Measurements from ENCODE around the gene KCNH1. TPM values are rescaled to one million over a fixed set of nuclear protein-coding genes. Genes with fewer than 3 reads are reported as not detected.

Gene KCNH1
- total and polyA plus RNA-seq, 5 experiments from 2014 or later: not detected

GRCh38 chr1:210905944-210906453 lies 227.9 kb downstream of the KCNH1 start:
- ATAC-seq (no peak), DNase-seq (no peak)
- no peaks in the 10 kb centered on the region for H3K9me3 Mint-ChIP-seq
- H3K36me3 Mint-ChIP-seq: no peaks in the 10 kb centered on the region
- H3K27ac Mint-ChIP-seq: no peak overlapping the region
- H3K4me3 Mint-ChIP-seq: no peak overlapping the region
- H3K4me1 Mint-ChIP-seq: no peaks in the 10 kb centered on the region
- POLR2A ChIA-PET: no interaction called here
- peaks cover 15 to 64% (median 29%) of the 10 kb centered on the region in 5 donors for H3K27me3 Mint-ChIP-seq

DNA sequence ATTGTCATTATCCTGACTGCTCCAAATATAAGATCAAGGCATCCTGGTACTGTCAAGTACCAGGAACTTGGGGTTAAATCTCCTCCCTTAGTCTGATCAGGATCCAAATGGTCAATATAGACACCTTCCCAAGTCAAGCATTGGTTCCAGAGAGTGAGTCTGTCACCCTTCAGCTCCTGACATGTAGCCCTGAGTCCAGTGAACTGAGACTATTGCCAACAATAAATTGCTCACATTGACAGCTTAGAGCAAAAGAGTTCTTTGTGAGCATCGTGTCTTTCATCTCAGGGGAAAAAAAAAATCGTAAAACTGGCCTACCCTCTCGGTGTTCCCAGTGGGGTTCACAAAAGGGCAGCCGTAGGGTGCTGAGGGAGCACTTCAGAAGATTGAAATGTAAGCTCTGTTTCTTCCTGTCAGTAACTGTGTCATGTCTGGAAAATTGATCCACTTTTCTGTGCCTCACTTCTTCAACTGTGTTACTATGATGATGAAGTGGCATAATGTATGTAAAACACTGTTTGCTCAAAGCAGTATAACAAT lies 228.5 kb downstream of the KCNH1 start:
- Mint-ChIP-seq H3K36me3 (no peaks in the 10 kb centered on the region), H3K27me3 (peaks cover 16 to 65% (median 29%) of the 10 kb centered on the region in 5 donors), H3K4me1 (no peaks in the 10 kb centered on the region), H3K9me3 (no peaks in the 10 kb centered on the region), H3K4me3 (no peak overlapping the region), H3K27ac (no peak overlapping the region)
- POLR2A ChIA-PET: no interaction called here
- ATAC-seq (no peak), DNase-seq (no peak)

DNA sequence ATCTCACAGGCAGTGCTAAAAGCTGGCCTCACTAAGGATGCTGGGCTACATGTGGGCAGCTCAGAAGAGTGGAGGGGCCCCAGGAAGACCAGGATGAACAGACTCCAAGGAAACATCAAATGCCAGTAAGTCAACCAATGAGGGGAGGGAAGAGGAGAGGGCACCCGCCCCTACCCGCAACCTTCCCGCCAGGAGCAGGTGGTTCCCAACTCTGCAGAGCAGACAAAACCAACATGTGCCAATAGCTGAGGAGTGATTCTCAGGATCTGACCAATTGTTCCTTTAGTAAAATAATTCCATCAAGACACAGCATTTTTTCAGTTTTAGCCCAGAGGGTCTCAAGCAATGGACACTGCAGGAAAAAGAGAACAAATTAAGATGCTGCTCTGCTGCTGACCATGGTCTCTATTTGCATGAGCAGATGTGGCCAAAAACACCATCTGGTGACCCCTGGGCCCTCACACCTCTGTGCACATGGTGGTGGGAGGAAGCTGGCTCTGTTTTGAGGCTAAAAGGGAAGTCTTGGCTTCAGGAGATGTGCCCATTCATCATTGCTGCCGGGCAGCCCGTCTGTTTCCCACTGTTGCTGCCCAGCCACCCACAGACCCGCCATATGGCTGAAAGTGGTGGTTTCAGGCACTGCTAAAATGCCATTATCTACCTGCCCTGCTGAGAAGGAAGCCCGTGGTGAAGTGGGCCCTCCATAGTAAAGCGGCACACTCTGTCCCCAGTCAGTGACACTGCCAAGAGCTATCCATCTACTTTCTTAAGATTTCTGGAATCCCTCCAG lies 231.8 kb downstream of the KCNH1 start:
- H3K4me1 Mint-ChIP-seq: no peaks in the 10 kb centered on the region
- POLR2A ChIA-PET: no interaction called here
- peaks cover 0 to 6% (median 0%) of the 10 kb centered on the region in 9 donors for H3K9me3 Mint-ChIP-seq
- no peak for ATAC-seq
- no peaks in the 10 kb centered on the region for H3K36me3 Mint-ChIP-seq
- H3K27me3 Mint-ChIP-seq: peaks cover 14 to 74% (median 17%) of the 10 kb centered on the region in 5 donors
- no peak for DNase-seq
- no peak overlapping the region for H3K4me3 Mint-ChIP-seq
- no peak overlapping the region for H3K27ac Mint-ChIP-seq

DNA sequence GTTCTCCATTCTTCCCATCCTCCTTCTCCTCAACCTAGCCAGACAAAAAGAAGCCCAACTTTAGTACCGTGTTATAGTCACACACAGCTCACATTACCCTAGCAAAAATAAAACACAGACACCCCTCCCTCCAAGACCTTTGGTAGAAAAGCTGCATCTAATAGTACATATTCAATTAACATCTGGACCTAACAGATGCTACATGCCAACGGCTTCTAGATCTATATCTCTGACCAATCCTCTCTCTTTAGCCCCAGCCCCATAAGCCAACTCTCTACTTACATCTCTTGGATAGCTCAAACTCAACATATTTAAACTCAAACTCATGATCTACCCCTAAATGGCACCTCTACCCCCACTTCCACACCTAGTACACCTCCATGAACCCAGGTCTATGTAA lies 233.1 kb downstream of the KCNH1 start:
- H3K4me3 Mint-ChIP-seq: no peak overlapping the region
- ATAC-seq (no peak), DNase-seq (no peak)
- H3K9me3 Mint-ChIP-seq: peaks cover 0 to 7% (median 0%) of the 10 kb centered on the region in 9 donors
- H3K4me1 Mint-ChIP-seq: no peaks in the 10 kb centered on the region
- peaks cover 8 to 74% (median 15%) of the 10 kb centered on the region in 5 donors for H3K27me3 Mint-ChIP-seq
- POLR2A ChIA-PET: no interaction called here
- peaks cover 0 to 4% (median 0%) of the 10 kb centered on the region in 3 donors for H3K36me3 Mint-ChIP-seq
- H3K27ac Mint-ChIP-seq: no peak overlapping the region

- H3K4me3 Mint-ChIP-seq: no peak overlapping the region
- H3K4me1 Mint-ChIP-seq: no peaks in the 10 kb centered on the region
- DNase-seq (no peak), ATAC-seq (no peak)
- H3K9me3 Mint-ChIP-seq: peaks cover 0 to 8% (median 3%) of the 10 kb centered on the region in 9 donors
- H3K36me3 Mint-ChIP-seq: peaks cover 0 to 10% (median 0%) of the 10 kb centered on the region in 3 donors
- peaks cover 8 to 70% (median 14%) of the 10 kb centered on the region in 5 donors for H3K27me3 Mint-ChIP-seq
- POLR2A ChIA-PET: no interaction called here
- H3K27ac Mint-ChIP-seq: no peak overlapping the region
Observed at GRCh38 chr1:210900079-210900478, 233.9 kb downstream of the KCNH1 start.

DNA sequence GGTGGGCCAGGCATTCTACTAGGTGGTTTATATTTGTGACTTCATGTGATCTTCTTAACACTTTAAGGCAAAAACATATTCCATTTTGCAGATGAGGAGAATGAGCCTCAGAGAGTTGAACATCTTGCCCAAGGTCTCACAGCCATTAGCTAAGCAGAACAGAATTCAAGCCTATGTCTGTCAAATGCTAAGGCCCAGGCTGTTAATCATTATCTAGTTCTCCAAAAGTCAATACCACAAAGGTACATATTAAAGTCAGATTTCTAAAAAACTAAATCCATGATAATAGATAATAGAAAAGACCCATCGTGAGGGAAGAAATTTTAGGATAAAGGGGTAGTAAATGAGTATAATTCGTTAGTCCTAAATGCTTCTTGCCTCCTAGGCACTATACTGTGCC lies 234.3 kb downstream of the KCNH1 start:
- Mint-ChIP-seq H3K4me1 (no peaks in the 10 kb centered on the region), H3K9me3 (peaks cover 0 to 12% (median 3%) of the 10 kb centered on the region in 9 donors), H3K27ac (no peak overlapping the region), H3K27me3 (peaks cover 7 to 66% (median 12%) of the 10 kb centered on the region in 5 donors), H3K36me3 (peaks cover 0 to 10% (median 0%) of the 10 kb centered on the region in 3 donors), H3K4me3 (no peak overlapping the region)
- POLR2A ChIA-PET: no interaction called here
- ATAC-seq: no peak
- DNase-seq: no peak

GRCh38 chr1:210898473-210898872 lies 235.5 kb downstream of the KCNH1 start:
- Mint-ChIP-seq H3K4me1 (no peaks in the 10 kb centered on the region), H3K9me3 (peaks cover 0 to 24% (median 10%) of the 10 kb centered on the region in 9 donors), H3K27me3 (peaks cover 4 to 63% (median 9%) of the 10 kb centered on the region in 5 donors), H3K4me3 (no peak overlapping the region), H3K36me3 (peaks cover 0 to 17% (median 2%) of the 10 kb centered on the region in 3 donors), H3K27ac (no peak overlapping the region)
- POLR2A ChIA-PET: no interaction called here
- DNase-seq (no peak), ATAC-seq (no peak)

DNA sequence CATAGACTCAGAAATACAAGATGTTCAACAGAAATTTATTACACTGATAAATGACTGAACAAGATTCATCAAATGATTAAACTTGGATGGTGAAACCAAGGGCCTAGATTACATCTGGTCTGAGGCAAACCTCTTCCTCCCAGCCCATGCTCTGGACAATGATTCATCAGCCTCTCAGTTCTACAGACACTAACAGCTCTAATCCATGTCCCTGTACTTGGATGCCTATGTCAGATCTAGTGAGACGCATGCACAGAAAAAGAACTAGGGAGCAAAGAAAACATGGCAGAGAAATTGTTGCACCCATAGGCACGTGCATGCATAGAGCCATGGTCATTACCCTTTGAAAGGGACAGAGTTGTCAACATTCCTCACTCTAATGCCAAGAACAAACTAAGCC lies 250.1 kb downstream of the KCNH1 start:
- H3K4me1 Mint-ChIP-seq: no peaks in the 10 kb centered on the region

GRCh38 chr1:210882414-210883221 lies 251.3 kb downstream of the KCNH1 start:
- Mint-ChIP-seq H3K27ac (no peak overlapping the region), H3K4me1 (no peaks in the 10 kb centered on the region), H3K4me3 (no peak overlapping the region), H3K27me3 (peaks cover 9 to 29% (median 15%) of the 10 kb centered on the region in 5 donors), H3K36me3 (peaks cover 0 to 2% (median 0%) of the 10 kb centered on the region in 3 donors), H3K9me3 (peaks cover 0 to 12% (median 1%) of the 10 kb centered on the region in 9 donors)
- DNase-seq (no peak), ATAC-seq (no peak)
- POLR2A ChIA-PET: no interaction called here

More for the DNA sequence above, 250.1 kb downstream of the KCNH1 start:
- ATAC-seq (no peak), DNase-seq (no peak)
- no peak overlapping the region for H3K4me3 Mint-ChIP-seq
- H3K27me3 Mint-ChIP-seq: peaks cover 12 to 20% (median 17%) of the 10 kb centered on the region in 5 donors
- POLR2A ChIA-PET: no interaction called here
- peaks cover 0 to 12% (median 0%) of the 10 kb centered on the region in 9 donors for H3K9me3 Mint-ChIP-seq
- no peak overlapping the region for H3K27ac Mint-ChIP-seq
- no peaks in the 10 kb centered on the region for H3K36me3 Mint-ChIP-seq

DNA sequence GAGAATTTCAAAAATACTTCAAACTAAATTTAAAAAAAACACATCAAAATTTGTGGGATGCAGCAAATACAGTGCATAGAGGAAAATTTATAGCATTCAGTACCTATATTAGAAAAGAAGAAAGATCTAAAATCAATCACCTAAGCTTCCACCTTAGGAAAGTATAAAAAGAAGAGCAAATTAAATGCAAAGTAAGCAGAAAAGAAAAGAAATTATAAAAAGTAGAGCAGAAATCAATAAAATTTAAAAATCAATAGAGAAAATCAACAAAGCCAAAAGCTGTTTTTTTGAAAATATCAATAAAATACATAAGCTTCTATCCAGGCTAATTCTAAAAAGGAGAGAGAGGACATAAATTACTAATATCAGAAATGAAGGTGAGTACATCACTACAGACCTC lies 255.4 kb downstream of the KCNH1 start:
- POLR2A ChIA-PET: no interaction called here
- no peak overlapping the region for H3K27ac Mint-ChIP-seq

GRCh38 chr1:210876275-210876674 lies 257.7 kb downstream of the KCNH1 start:
- Mint-ChIP-seq H3K27me3 (peaks cover 10 to 39% (median 16%) of the 10 kb centered on the region in 5 donors), H3K9me3 (peaks cover 0 to 12% (median 2%) of the 10 kb centered on the region in 9 donors), H3K27ac (no peak overlapping the region), H3K36me3 (peaks cover 0 to 2% (median 0%) of the 10 kb centered on the region in 3 donors), H3K4me1 (no peaks in the 10 kb centered on the region), H3K4me3 (no peak overlapping the region)
- POLR2A ChIA-PET: no interaction called here
- no peak for DNase-seq
- no peak for ATAC-seq

More for the DNA sequence above, 255.4 kb downstream of the KCNH1 start:
- peaks cover 3 to 23% (median 9%) of the 10 kb centered on the region in 5 donors for H3K27me3 Mint-ChIP-seq
- H3K4me3 Mint-ChIP-seq: no peak overlapping the region
- peaks cover 0 to 2% (median 0%) of the 10 kb centered on the region in 3 donors for H3K36me3 Mint-ChIP-seq
- DNase-seq (no peak), ATAC-seq (no peak)
- peaks cover 0 to 12% (median 2%) of the 10 kb centered on the region in 9 donors for H3K9me3 Mint-ChIP-seq
- H3K4me1 Mint-ChIP-seq: no peaks in the 10 kb centered on the region

GRCh38 chr1:210866532-210866931 lies 267.4 kb downstream of the KCNH1 start:
- peaks cover 10 to 27% (median 14%) of the 10 kb centered on the region in 5 donors for H3K27me3 Mint-ChIP-seq
- no peaks in the 10 kb centered on the region for H3K4me1 Mint-ChIP-seq
- H3K36me3 Mint-ChIP-seq: peaks cover 0 to 23% (median 0%) of the 10 kb centered on the region in 3 donors
- H3K27ac Mint-ChIP-seq: no peak overlapping the region
- DNase-seq (no peak), ATAC-seq (no peak)
- no peak overlapping the region for H3K4me3 Mint-ChIP-seq
- H3K9me3 Mint-ChIP-seq: peaks cover 7 to 35% (median 23%) of the 10 kb centered on the region in 9 donors
- POLR2A ChIA-PET: no interaction called here
